HG03025 (cell line): ENCODE data around the gene MBOAT2.
"Not testable (repeated sequence)": the region's sequence is repeated elsewhere in the genome, so short reads cannot be mapped to it uniquely, and the experiment has no call there.

ENCODE experiments used
- ATAC-seq: cut with Tn5 transposase; IDR thresholded peaks from one replicate; pipeline ENCODE4 v1.9.1; 2021; ENCODE audit warnings: mild to moderate bottlenecking, moderate library complexity; ENCODE audit not compliant: unreplicated experiment, low FRiP score

Gene MBOAT2, protein sequence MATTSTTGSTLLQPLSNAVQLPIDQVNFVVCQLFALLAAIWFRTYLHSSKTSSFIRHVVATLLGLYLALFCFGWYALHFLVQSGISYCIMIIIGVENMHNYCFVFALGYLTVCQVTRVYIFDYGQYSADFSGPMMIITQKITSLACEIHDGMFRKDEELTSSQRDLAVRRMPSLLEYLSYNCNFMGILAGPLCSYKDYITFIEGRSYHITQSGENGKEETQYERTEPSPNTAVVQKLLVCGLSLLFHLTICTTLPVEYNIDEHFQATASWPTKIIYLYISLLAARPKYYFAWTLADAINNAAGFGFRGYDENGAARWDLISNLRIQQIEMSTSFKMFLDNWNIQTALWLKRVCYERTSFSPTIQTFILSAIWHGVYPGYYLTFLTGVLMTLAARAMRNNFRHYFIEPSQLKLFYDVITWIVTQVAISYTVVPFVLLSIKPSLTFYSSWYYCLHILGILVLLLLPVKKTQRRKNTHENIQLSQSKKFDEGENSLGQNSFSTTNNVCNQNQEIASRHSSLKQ

DNA sequence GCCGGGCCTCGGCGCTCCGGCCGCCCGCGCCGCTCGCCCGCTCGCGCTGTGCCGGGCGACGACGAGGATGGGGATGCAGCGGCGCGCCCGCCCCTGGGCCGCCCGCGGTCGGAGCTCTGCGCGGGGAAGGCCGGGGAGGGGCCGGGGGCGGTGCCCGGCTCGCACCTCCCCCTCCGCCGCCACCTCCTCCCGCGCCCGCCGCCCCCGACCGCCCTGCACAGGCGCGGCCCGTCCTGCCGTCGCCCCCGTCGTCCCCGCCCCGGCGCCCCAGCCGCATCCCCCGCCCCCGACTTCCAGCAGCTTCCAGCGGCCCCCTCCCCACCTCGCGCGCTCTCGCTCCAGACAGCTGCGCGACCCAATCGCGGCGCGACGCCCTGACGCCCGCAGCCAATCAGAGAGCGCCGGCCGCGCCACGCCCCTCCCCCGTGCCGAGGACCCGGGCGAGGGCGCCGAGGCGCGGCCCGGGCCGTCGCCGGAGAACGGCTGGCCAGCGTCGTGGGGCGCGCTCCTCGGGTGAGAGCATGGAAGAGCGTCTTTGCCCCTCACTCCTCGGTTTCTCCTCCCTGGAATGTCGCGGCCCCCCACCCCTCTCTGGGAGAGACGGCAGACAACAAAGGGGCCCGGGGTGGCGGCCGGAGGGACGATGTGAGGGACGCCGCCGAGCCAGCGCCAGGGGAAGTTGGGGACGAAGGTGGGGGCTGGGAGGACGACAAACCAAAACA, at the start of gene MBOAT2:
Gene MBOAT2, minus strand, starts transcription at position 69 of the 722 bp plus-strand sequence. CDS start 70 bp downstream, outside the sequence.
- ATAC-seq = peak; percentile 89

DNA sequence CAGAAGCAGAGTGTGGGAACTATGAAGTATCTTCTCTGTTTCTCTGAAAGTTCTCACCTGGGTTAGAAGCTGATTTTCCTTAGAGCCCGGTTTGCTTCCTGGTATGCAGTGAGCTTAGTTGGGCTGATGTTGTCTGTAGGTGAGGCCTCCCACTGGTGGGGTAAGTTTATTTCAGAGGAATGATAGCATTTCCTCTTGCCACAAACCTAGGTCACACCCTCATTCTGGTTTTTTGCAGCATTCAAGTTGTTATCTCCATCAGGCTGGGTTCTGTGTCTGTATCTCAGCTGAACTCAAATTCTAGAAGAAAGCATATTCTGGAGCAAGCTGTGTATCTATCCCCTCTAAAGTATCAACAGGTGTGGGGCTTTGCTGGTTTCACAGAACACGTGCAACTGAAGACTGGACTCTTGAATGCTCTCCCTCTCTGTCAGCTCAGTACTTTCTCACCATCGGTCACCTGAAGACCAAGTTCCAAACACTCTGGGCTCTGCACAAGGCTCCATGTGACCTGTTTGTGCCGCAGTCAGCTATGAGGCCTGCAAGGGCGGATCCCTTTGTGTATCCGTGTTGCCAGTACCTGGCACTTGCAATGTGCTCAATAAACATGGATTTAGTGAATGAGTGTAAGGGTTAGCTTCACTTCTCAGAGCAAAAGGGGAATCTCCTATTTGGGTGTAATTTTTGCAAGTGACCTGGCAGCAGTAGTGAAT, 49.5 kb upstream of the MBOAT2 start:
- no peak for ATAC-seq

DNA sequence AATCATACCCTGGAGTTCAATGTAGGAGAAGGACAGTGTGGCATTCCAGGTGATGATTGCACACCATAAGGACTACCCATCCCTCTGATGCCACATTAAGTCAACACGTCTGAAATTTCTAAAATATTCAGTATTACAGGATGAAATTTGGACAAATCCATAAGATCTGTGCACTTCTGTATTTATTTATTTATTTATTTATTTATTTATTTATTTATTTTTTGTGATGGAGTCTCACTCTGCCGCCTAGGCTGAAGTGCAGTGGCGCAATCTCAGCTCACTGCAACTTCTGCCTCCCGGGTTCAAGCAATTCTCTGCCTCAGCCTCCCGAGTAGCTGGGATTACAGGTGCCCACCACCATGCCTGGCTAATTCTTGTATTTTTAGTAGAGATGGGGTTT, 48.0 kb upstream of the MBOAT2 start:
- not testable (repeated sequence) for ATAC-seq

DNA sequence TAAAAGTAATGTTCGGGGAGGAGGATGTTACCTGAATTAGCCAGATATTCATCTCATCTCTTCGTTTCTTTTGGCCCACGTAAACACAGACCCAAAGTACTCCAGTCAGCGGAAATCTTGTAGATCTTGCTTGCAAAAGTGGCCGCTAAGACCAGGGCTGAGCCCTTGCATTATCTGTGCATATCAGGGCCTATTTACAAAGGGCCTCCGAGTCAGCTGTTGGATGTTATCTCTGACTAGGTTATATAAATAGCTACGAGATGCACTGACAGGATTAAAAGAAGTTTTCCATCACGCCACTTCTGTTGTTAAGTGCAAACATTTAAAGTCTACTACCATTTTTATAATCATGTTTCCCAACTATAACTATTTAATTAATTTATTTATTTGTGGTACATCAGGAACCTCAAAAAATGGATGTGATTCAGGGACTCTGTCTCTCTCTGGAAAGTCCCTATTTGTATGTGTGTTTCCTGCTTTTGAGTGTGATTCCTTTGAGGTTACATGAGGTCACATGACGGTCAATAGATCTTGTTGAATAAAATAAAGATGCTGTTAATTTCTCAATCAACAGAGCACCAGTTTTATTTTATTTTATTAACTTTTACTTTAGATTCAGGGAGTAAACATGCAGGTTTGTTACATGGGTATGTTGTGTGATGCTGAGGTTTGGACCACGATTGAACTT, 46.8 kb upstream of the MBOAT2 start:
- ATAC-seq = no peak

DNA sequence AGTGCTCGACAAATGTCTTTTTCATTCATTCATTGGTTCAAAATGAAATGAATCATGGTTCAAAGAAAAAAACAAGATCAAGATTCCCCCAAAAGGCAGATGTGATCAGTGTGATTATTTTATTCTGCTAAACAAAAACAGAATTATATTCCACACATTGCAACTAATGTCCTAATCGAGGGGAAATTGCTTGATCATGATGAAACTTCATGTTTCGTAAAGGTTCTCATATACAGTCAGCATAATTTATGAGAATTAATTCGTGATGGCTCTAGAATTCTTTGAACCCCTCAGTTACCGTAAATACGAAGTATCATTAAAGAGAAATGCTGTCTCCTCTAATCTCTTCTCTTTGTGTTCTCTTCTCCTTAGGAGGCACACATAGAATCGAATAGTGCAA, 42.1 kb upstream of the MBOAT2 start:
- no peak for ATAC-seq

DNA sequence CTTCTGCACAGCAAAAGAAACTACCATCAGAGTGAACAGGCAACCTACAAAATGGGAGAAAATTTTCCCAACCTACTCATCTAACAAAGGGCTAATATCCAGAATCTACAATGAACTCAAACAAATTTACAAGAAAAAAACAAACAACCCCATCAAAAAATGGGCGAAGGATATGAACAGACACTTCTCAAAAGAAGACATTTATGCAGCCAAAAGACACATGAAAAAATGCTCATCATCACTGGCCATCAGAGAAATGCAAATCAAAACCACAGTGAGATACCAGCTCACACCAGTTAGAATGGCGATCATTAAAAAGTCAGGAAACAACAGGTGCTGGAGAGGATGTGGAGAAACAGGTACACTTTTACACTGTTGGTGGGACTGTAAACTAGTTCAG, 40.0 kb upstream of the MBOAT2 start:
- ATAC-seq = not testable (repeated sequence)

DNA sequence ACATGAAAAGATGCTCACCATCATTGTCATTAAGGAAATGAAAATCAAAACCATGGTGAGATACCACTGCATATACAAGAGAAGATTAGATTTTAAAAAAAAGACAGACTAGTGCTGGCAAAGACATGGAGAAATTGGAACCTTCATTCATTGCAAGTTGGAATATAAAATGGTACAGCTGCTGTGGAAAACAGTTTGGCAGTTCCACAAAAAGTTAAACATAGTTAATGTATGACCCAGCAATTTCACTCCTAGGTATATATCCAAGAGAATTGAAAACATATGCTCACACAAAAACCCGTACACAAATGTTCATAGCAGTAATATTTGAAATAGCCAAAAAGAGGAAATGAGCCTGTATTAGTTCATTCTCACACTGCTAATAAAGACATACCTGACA, 33.7 kb upstream of the MBOAT2 start:
- no peak for ATAC-seq

DNA sequence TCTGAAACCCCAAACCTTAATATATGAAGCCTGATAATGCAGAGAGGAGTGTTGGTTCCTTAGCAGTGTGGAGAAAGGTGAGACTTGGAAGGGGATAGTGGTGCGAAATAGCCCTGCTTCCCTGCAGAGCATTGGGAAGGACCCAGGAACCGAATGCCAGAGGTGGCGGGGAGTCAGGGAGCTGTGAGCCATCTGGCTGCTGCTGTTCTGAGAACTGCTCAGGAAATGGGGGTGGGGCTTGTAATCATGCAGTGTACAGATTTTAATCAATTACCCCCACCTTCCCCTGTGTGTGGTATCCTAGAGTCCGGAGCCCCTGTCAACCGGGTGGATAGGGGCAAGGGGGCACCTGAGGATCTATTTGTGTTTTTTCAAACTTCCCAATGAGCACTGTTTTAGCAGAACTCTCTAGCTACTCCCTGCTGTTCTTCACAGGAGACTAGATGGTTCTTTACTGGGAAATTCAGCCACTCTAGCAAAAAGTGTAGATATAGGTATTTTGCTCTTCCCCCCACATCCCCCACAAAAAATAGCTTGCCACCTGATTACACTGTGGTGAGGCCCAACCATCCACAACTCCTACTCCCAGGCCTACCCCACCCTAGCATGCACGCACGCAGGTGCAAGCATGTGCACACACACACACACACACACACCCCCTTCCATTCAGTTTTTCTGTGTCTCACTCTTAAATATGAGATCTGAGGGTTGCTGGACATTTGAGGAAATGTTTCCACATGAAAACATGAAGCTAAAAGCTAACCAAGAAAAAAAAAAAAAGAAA, 30.1 kb upstream of the MBOAT2 start:
- ATAC-seq = no peak

DNA sequence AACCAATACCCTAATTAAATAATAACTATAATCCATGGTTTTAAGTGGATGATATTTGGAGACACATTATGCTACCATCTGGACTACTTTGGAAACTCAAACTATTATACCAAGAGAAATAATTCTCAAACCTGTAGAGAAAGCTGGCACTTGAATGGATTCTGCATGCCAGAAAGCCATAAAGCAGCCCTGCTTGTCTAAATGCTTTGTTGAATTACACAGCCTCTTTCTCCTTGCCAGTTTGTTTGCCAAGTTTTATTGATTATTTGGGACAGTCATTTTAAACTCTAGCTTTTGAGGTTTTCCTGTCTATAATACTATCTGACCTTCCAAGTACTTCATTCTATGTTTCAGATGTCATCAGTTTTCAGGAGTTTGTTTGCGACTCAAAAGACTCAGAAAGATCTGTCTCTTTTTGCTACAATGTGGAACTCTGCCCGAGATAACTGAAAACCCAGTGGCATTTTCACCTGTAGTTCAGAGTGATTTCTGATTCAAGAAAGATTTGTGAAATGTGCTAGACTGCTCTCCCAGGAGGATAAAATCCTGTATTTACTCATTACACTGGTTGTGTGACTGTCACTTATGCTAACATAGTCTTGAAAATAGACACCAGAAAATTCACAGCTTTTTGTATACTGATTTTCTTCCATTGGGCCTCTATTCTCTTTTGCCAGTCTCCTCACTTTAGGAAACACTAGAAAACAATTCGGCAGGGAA, 29.2 kb upstream of the MBOAT2 start:
- no peak for ATAC-seq

DNA sequence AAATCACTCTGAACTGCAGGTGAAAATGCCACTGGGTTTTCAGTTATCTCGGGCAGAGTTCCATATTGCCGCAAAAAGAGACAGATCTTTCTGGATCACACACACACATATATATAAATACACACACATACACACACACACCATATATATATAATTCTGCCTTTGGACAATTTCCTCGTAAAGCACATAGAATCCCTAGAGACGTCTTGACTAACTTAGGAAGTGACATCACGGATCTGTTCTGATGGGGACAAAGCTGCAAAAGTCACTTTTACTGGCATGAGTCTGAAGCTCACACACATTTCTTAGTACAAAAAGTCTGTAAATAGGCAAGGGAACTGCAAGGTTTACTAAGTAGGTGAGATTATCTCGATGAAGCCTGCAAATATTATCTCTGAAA, 28.6 kb upstream of the MBOAT2 start:
- no peak for ATAC-seq

DNA sequence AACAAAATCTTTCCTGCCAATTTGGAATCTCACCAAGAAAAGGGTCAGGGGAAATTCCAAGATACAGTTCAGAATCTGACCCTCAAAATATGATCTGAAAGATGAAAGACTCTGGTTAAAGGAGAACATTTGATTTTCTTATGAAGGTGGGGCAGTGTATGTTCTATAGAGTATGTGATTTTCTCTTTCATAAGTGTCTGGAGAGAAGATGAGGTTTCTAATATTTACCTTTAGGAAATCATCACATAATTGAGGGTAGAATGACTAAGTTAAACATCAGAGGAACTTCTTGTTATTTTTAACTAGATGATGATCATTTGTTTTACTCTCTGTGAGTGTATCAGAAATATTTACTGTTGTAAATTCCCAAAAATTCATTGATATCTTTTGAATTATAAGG, 27.8 kb upstream of the MBOAT2 start:
- no peak for ATAC-seq

DNA sequence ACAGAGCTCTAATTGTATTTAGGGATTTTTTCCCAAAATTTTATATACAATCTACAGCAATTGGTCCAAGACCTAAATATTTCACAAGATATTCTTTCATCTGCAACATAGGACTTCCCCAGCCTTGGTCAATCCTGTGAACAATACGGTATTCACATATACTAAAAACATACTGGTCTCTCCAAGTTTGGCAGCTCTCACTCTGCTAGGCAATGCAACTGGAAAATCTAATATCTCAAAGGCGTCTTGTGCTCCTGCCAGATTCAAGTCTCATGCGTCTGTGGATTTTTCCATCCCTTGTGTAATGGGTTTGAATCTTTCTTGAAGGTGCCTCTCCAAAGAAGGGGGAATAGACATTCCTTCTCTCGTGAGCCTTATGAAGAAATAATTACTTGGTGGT, 27.4 kb upstream of the MBOAT2 start:
- ATAC-seq = no peak

DNA sequence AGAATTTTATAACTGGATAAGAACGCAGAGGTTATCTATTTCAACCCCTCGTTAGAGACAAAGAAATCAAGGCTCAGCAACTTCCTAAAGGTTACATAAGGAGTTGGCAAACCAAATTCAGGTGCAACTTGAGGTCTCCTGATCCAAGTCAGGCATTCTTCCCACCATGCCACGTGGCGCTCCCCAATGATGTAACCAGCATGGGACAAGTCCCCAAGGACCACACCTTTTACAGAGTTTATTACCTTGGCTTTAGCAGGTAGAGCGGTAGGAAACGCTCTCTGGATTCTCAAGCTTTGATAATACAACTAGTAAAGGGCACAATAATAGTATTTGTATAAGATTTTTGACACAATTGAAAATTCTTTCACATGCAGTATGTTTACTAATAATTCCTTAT, 26.7 kb upstream of the MBOAT2 start:
- ATAC-seq = no peak

DNA sequence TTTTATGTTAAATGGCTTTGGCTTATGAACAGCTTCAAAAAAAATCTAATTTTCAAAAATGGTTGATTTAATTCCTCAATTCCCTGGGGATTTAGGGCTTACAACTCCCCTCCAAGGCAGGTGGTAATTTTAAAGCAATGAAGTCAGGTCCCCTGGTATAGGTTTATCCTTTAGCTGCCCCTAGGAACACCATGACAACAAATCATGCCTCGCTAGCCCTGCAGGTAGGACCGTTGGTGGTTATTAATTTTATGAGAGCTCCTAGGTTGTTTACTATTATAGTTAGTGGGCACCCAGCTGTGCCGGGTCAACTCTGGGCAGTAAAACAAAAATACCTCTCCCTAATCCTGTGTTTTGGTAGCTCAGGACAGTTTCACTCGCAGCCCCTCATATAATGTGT, 26.2 kb upstream of the MBOAT2 start:
- ATAC-seq = no peak

DNA sequence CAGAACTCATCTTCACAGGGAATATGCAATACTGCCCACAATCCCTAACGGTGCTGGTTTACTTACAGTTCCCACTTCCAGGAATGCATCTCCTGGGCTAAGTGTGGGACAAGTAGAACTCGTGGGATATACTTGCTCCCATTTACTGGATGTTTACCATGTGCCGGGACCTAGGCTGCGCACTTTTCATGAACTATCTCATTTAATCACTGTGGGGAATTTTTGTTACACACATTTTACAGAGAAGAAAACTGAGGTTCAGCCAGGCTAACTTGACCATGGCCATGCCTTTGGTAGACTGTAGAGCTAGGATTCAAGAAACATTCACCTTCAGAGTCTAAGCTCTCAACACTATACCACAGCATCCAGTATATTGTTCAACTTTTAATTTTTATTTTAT, 24.4 kb upstream of the MBOAT2 start:
- no peak for ATAC-seq

DNA sequence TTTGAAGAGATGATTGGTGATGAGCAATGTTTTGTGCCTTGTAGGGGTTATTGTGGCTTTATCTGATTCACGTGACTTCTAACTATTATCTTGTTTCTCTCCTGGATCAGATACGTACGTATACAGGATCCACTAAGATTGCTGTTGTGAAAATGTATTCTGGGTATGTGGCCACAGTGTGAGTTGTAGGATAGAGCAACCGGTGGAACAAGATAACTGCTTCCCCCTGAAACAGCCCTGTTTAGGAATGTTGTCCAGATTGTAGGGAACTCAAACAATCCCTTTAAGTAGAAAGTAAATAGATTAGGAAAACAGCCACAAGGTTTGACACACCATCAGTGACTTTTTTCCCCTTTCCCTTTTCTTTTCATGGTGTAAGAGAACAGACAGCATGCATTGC, 22.3 kb upstream of the MBOAT2 start:
- ATAC-seq = no peak

DNA sequence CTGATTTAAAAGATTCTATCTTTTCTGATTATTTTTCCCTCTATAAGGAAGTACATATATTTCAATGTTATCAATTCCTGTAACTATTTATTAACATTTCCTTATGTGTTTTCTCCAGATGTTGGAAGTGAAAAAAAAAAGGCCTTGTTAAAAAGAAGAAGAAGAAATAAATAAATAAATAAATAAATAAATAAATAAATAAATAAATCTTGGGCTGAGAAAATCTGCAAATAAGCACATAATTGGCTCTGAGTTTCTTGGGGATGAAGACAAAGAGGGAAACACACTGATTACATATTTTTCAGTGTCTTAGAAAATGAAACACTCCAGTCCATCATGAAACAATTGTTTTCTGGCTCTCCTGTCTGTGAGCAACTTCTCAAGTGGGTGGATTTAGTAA, 21.1 kb upstream of the MBOAT2 start:
- ATAC-seq = no peak

DNA sequence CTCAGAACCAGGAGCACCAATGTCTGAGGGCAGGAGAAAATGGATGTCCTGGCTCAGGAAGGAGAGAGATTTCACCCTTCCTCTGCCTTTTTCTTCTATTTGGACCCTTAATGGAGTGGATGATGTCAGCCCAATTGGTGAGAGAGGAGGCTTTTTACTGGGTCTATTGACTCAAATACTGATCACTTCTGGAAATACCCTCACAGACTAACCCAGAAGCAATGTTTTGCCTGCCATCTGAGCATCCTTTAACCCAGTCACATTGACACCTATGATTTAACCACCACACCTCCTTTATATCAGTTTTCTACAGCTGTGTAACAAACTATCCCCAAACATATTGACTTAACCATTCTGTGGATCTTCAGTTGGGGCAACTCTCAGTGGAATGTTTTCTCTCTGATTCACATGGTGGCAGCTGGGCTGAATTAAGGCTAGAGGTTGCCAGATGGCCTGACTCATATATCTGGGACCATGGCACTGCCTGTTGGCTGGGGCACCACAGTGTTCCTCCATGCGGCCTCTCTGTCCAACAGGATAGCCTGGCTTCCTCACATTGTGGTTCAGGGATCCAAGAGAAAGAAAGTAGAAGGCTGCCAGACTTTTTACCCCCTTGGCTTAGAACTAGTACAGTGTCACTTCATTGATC, 18.2 kb upstream of the MBOAT2 start:
- ATAC-seq = no peak

DNA sequence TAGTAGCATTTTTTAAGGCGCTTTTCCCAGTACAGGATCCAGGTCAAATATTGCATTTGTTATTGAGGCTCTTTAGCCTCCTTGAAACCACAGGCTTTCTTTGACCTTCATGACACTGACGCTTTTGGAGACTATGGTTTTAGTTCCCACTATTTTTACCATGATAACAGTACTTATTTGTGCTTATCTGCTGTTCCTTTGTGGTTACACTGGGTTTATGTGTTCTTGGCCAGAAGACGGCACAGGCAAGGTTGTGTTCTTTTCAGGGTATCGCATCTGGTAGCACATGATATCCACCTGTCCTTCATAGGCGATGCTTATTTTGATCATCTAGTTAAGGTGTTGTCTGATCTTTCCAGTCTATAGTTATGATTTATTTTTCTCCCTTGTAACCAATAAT, 16.8 kb upstream of the MBOAT2 start:
- ATAC-seq = no peak
